A549 (cell line): ENCODE results near the gene SUSD3. TPM values are rescaled to one million over a fixed set of nuclear protein-coding genes. Genes with fewer than 3 reads are reported as not detected.

Experiments used
- ATAC-seq, 2 experiments: fragments of 200-7000 bp in 1 of 2; fragments of >200 bp in 1 of 2; cut with Nextera tagmentation in 1 of 2; cut with Tn5 transposase in 1 of 2; 3 replicates each; pipeline versions ENCODE4 v1.8.0 to v1.9.1; 2018 to 2020; ENCODE audit warnings: mild to moderate bottlenecking in 1 of 2, moderate library complexity in 1 of 2
- CTCF ChIA-PET: fragments of 300-600 bp; sonication (Branson Sonifier 250); formaldehyde crosslinking; extraction: SDS; loops from one replicate; lab custom pipeline; 2021; ENCODE audit warnings: antibody characterized with exemption, inconsistent platforms; lab: Yijun Ruan, JAX
- POLR2A ChIA-PET: fragments of 350-600 bp; formaldehyde crosslinking; extraction: SDS; loops from one replicate; lab custom pipeline; 2021; ENCODE audit warnings: antibody characterized with exemption, inconsistent platforms; lab: Yijun Ruan, JAX
- DNase-seq, 2 experiments: peaks; one replicate each; pipeline versions ENCODE4 v3.0.0 to v3.0.0-alpha.2; 2011 to 2016; ENCODE audit warnings: low read depth in 1 of 2, low spot score in 1 of 2
- FAIRE-seq: peaks from 2 replicates; lab custom pipeline; 2011; peaks lifted over from hg19 to GRCh38; lab: Jason Lieb, UNC
- H3K27ac ChIP-seq, 2 experiments: fragments of >200 bp; sonication (Bioruptor Twin); formaldehyde crosslinking; 3 replicates each; pipeline ENCODE4 v1.5.1; 2016 to 2017
- H3K4me1 ChIP-seq: fragments of >200 bp; sonication (Bioruptor Twin); formaldehyde crosslinking; 3 replicates; pipeline ENCODE4 v1.6.1; 2016
- H3K4me2 ChIP-seq: fragments of >200 bp; sonication (Bioruptor Twin); formaldehyde crosslinking; 3 replicates; pipeline ENCODE4 v1.6.1; 2016
- H3K4me3 ChIP-seq: fragments of >200 bp; sonication (Bioruptor Twin); formaldehyde crosslinking; 3 replicates; pipeline ENCODE4 v1.5.1; 2016
- H3K9me3 ChIP-seq: fragments of >200 bp; sonication (Bioruptor Twin); formaldehyde crosslinking; 3 replicates; pipeline ENCODE4 v1.6.1; 2016
- BCL3 ChIP-seq: fragments of >200 bp; sonication (Bioruptor Twin); formaldehyde crosslinking; IDR thresholded peaks from 3 replicates; pipeline ENCODE4 v1.6.1; 2016
- CBX2 ChIP-seq: fragments of 200-600 bp; sonication (generic); IDR thresholded peaks from 2 replicates; pipeline ENCODE4 v1.6.1; 2016; ENCODE audit warnings: low read depth, mild to moderate bottlenecking, borderline replicate concordance
- CHD2 ChIP-seq: fragments of 150-350 bp; IDR thresholded peaks from 2 replicates; pipeline ENCODE4 v1.6.1; 2014; ENCODE audit warnings: low read length; ENCODE audit not compliant: partially characterized antibody
- CHD4 ChIP-seq: fragments of 200-600 bp; sonication (generic); IDR thresholded peaks from 2 replicates; pipeline ENCODE4 v1.6.1; 2016; ENCODE audit warnings: antibody characterized with exemption, mild to moderate bottlenecking, borderline replicate concordance
- CTCF ChIP-seq: fragments of >200 bp; sonication (Bioruptor Twin); formaldehyde crosslinking; IDR thresholded peaks from 3 replicates; pipeline ENCODE4 v1.5.1; 2016
- E2F6 ChIP-seq: IDR thresholded peaks from 2 replicates; pipeline ENCODE4 v1.6.1; 2012; ENCODE audit warnings: low read depth, borderline replicate concordance
- EHF ChIP-seq: fragments of 250-450 bp; sonication (Bioruptor Pico); IDR thresholded peaks from 2 replicates; pipeline ENCODE4 v1.5.0; 2020; ENCODE audit warnings: mild to moderate bottlenecking
- EP300 ChIP-seq, 2 experiments: fragments of >200 bp; sonication (Bioruptor Twin); formaldehyde crosslinking; IDR thresholded peaks; 2 replicates in 1 of 2; 3 replicates in 1 of 2; pipeline ENCODE4 v1.6.1; 2016 to 2017
- FOSL2 ChIP-seq, 2 experiments: fragments of 450-650 bp in 1 of 2; fragments of >200 bp in 1 of 2; sonication (Bioruptor Twin) in 1 of 2; formaldehyde crosslinking; IDR thresholded peaks; 2 replicates each; pipeline versions ENCODE4 v1.5.0 to v1.6.1; 2016 to 2020; ENCODE audit warnings: mild to moderate bottlenecking in 1 of 2, moderate library complexity in 1 of 2
- HES2 ChIP-seq: fragments of >200 bp; sonication (Bioruptor Twin); formaldehyde crosslinking; IDR thresholded peaks from 2 replicates; pipeline ENCODE4 v1.6.1; 2016
- HEYL ChIP-seq: fragments of 250-450 bp; sonication (Bioruptor Pico); IDR thresholded peaks from 2 replicates; pipeline ENCODE4 v1.8.0; 2021; ENCODE audit warnings: mild to moderate bottlenecking, moderate library complexity
- HOXA7 ChIP-seq: fragments of 250-450 bp; sonication (Bioruptor Pico); IDR thresholded peaks from 2 replicates; pipeline ENCODE4 v1.5.0; 2020; ENCODE audit warnings: mild to moderate bottlenecking, moderate library complexity
- HOXB13 ChIP-seq: fragments of 250-450 bp; sonication (Bioruptor Pico); IDR thresholded peaks from 2 replicates; pipeline ENCODE4 v1.5.0; 2020; ENCODE audit warnings: low read depth, mild to moderate bottlenecking, moderate library complexity
- JUN ChIP-seq, 2 experiments: fragments of >200 bp; sonication (Bioruptor Twin); formaldehyde crosslinking; IDR thresholded peaks; 2 replicates in 1 of 2; 3 replicates in 1 of 2; pipeline ENCODE4 v1.6.1; 2016 to 2017
- NFE2L2 ChIP-seq: fragments of 150-350 bp; conservative IDR thresholded peaks from 2 replicates; pipeline ENCODE4 v1.6.1; 2014; ENCODE audit warnings: low read length
- POLR2AphosphoS2 ChIP-seq: conservative IDR thresholded peaks from 2 replicates; pipeline ENCODE4 v1.6.1; 2012; ENCODE audit warnings: low read length, improper control_type of control experiment, inconsistent platforms
- RAD21 ChIP-seq, 2 experiments: fragments of >200 bp in 1 of 2; sonication (Bioruptor Twin) in 1 of 2; formaldehyde crosslinking in 1 of 2; IDR thresholded peaks in 1 of 2; conservative IDR thresholded peaks in 1 of 2; 2 replicates in 1 of 2; 3 replicates in 1 of 2; pipeline ENCODE4 v1.6.1; 2012 to 2018; ENCODE audit warnings: inconsistent platforms in 1 of 2
- RARB ChIP-seq: fragments of 250-450 bp; sonication (Bioruptor Pico); IDR thresholded peaks from 2 replicates; pipeline ENCODE4 v1.8.0; 2021; ENCODE audit warnings: mild to moderate bottlenecking, moderate library complexity
- RCOR1 ChIP-seq: fragments of 150-350 bp; IDR thresholded peaks from 2 replicates; pipeline ENCODE4 v1.6.1; 2014; ENCODE audit warnings: antibody characterized with exemption, low read length, low read depth
- SREBF2 ChIP-seq: fragments of 450-650 bp; IDR thresholded peaks from 2 replicates; pipeline ENCODE4 v1.6.1; 2014; ENCODE audit warnings: mild to moderate bottlenecking, moderate library complexity
- TP53 ChIP-seq: fragments of 250-450 bp; sonication (Bioruptor Pico); IDR thresholded peaks from 2 replicates; pipeline ENCODE4 v1.5.0; 2021; ENCODE audit warnings: mild to moderate bottlenecking, moderate library complexity
- ZNF302 ChIP-seq: fragments of 250-450 bp; sonication (Bioruptor Pico); IDR thresholded peaks from 2 replicates; pipeline ENCODE4 v1.9.0; 2021; ENCODE audit warnings: inconsistent platforms, mild to moderate bottlenecking, moderate library complexity
- WGBS: methylation state at CpG from one replicate; pipeline ENCODE4 v1.1.6; 2017; ENCODE audit errors: missing lambda C conversion rate; 5-methylcytosine and 5-hydroxymethylcytosine counted together
- polyA plus RNA-seq, 4 experiments: library from polyadenylated mRNA; depleted of rRNA in 3 of 4; stranded (reverse); fragments of >200 nt; fragmentation: RNase III in 1 of 4; extraction: RNeasy Plus Mini Kit Qiagen cat#74134 plus additional on column Dnase treatment in 1 of 4; gene quantifications; 2 replicates in 3 of 4; 3 replicates in 1 of 4; pipeline ENCODE4 v1.2.3, GENCODE V29; 2011 to 2017
- TF ChIP-seq, protein P1 (sequence below): fragments of 250-450 bp; sonication (Bioruptor Pico); IDR thresholded peaks from 2 replicates; pipeline ENCODE4 v1.5.0; 2020; ENCODE audit warnings: low read depth, mild to moderate bottlenecking, moderate library complexity
- TF ChIP-seq, protein P2 (sequence below): fragments of 200-600 bp; sonication (generic); IDR thresholded peaks from 2 replicates; pipeline ENCODE4 v1.6.1; 2016; ENCODE audit warnings: antibody characterized with exemption, mild to moderate bottlenecking, moderate library complexity
- TF ChIP-seq, protein P3 (sequence below): fragments of 250-450 bp; sonication (Bioruptor Pico); IDR thresholded peaks from 2 replicates; pipeline ENCODE4 v1.5.0; 2021; ENCODE audit warnings: mild to moderate bottlenecking, moderate library complexity, borderline replicate concordance

The SUSD3 gene
- polyA plus RNA-seq, 2 of the 4 experiments (the other 2 are of a cell fraction) = 0.27 to 0.34 TPM

DNA sequence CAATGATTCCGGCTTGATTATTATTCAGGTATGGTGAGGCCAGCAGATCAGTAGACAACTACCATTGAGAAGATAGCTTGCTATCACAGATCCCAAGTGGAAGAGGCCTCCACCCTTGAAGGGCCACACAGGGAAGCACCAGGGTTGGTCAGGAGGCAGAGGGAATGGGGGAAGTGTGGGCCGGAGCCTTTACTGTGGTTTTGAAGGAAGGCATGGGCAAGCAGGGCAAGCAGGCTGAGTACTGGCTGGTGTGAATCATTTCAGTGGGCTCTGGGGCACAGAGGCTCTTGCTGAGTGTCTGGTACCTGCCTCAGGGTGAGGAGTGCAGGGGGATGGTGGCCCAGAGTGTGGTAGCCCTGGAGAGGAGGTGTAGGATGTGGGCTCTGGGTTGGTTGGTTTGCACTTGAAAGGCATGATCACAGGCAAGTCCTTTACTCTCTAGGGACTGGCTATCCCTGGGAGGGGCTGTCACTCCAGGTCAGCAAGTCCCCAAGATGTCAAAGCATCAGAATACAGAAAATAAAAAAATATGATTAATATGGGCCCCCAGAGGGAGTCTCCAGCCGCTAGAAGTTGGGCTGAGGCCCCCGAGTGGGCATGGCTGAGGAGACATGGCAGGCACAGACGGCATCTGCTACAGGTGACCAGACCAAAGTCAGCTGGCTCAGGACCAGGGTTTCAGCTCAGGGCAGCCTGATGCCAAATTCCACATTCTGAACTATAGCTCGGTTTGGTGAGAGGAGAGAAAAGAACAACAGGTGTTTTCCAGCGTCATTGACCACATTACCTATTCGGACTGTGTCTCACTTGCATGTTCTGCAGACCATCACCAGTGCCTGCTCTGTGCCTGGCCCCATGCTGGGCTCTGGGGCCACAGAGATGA, 9.7 kb upstream of the SUSD3 start:
- WGBS = 72% methylated on average over 8 of the region's 8 CpGs
- DNase-seq (no peak), ATAC-seq (no peak), FAIRE-seq (no peak)
- H3K9me3 ChIP-seq = no peaks in the 10 kb centered on the region
- POLR2A ChIA-PET = no interaction called here
- H3K27ac ChIP-seq = no peak overlapping the region
- no peak overlapping the region for H3K4me2 ChIP-seq
- TF ChIP-seq CBX2 = no peak
- TF ChIP-seq ZNF302 (CRISPR knock-in tag) = no peak
- TF ChIP-seq SREBF2 = no peak
- TF ChIP-seq HES2 = no peak
- no peak for TF ChIP-seq TP53
- no peak for TF ChIP-seq FOSL2 (IDR thresholded peaks at IDR 0.05)
- no peak for TF ChIP-seq FOSL2 (CRISPR knock-in tag; IDR thresholded peaks at IDR 0.05)
- no peak for TF ChIP-seq JUN (IDR thresholded peaks at IDR 0.05)
- TF ChIP-seq, protein P1, sequence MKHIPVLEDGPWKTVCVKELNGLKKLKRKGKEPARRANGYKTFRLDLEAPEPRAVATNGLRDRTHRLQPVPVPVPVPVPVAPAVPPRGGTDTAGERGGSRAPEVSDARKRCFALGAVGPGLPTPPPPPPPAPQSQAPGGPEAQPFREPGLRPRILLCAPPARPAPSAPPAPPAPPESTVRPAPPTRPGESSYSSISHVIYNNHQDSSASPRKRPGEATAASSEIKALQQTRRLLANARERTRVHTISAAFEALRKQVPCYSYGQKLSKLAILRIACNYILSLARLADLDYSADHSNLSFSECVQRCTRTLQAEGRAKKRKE (CRISPR knock-in tag) = no peak
- no peak for TF ChIP-seq HEYL (CRISPR knock-in tag)
- no peak for TF ChIP-seq EHF (CRISPR knock-in tag)
- TF ChIP-seq, protein P2, sequence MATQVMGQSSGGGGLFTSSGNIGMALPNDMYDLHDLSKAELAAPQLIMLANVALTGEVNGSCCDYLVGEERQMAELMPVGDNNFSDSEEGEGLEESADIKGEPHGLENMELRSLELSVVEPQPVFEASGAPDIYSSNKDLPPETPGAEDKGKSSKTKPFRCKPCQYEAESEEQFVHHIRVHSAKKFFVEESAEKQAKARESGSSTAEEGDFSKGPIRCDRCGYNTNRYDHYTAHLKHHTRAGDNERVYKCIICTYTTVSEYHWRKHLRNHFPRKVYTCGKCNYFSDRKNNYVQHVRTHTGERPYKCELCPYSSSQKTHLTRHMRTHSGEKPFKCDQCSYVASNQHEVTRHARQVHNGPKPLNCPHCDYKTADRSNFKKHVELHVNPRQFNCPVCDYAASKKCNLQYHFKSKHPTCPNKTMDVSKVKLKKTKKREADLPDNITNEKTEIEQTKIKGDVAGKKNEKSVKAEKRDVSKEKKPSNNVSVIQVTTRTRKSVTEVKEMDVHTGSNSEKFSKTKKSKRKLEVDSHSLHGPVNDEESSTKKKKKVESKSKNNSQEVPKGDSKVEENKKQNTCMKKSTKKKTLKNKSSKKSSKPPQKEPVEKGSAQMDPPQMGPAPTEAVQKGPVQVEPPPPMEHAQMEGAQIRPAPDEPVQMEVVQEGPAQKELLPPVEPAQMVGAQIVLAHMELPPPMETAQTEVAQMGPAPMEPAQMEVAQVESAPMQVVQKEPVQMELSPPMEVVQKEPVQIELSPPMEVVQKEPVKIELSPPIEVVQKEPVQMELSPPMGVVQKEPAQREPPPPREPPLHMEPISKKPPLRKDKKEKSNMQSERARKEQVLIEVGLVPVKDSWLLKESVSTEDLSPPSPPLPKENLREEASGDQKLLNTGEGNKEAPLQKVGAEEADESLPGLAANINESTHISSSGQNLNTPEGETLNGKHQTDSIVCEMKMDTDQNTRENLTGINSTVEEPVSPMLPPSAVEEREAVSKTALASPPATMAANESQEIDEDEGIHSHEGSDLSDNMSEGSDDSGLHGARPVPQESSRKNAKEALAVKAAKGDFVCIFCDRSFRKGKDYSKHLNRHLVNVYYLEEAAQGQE = no peak
- TF ChIP-seq CHD2 = no peak
- no peak for TF ChIP-seq HOXA7 (CRISPR knock-in tag)
- no peak overlapping the region for H3K4me3 ChIP-seq
- no peaks in the 10 kb centered on the region for H3K4me1 ChIP-seq
- CTCF ChIA-PET = no interaction called here

GRCh38 chr9:93049491-93049890, 9.0 kb upstream of the SUSD3 start:
- FAIRE-seq = no peak
- no peak; a peak in 1 of 6 replicates for ATAC-seq
- H3K4me3 ChIP-seq = no peak overlapping the region
- H3K9me3 ChIP-seq = no peaks in the 10 kb centered on the region
- H3K4me1 ChIP-seq = no peaks in the 10 kb centered on the region
- 45% methylated on average over 4 of the region's 4 CpGs for whole genome bisulfite sequencing
- CTCF ChIA-PET = interaction anchor here (0.8 to 1.0 kb wide), 2 partner anchors 45 to 60 kb away, joined by 3 read pairs; no protein-coding TSS in a partner anchor
- POLR2A ChIA-PET = no interaction called here
- no peak overlapping the region for H3K27ac ChIP-seq
- no peak overlapping the region for H3K4me2 ChIP-seq
- no peak for DNase-seq
- TF ChIP-seq CHD4 (no peak), E2F6 (no peak), CTCF (no peak), EP300 (IDR thresholded peaks at IDR 0.05) (no peak), BCL3 (no peak), RARB (CRISPR knock-in tag) (no peak), NFE2L2 (no peak), POLR2AphosphoS2 (no peak), RAD21 (conservative IDR thresholded peaks at IDR 0.05 in 1 of 2, IDR thresholded peaks at IDR 0.05 in 1 of 2) (no peak), ZNF302 (CRISPR knock-in tag) (no peak), RCOR1 (no peak), HOXB13 (CRISPR knock-in tag) (no peak), JUN (IDR thresholded peaks at IDR 0.05) (no peak), TP53 (no peak)
- TF ChIP-seq, protein P3, sequence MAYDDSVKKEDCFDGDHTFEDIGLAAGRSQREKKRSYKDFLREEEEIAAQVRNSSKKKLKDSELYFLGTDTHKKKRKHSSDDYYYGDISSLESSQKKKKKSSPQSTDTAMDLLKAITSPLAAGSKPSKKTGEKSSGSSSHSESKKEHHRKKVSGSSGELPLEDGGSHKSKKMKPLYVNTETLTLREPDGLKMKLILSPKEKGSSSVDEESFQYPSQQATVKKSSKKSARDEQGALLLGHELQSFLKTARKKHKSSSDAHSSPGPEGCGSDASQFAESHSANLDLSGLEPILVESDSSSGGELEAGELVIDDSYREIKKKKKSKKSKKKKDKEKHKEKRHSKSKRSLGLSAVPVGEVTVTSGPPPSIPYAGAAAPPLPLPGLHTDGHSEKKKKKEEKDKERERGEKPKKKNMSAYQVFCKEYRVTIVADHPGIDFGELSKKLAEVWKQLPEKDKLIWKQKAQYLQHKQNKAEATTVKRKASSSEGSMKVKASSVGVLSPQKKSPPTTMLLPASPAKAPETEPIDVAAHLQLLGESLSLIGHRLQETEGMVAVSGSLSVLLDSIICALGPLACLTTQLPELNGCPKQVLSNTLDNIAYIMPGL = no peak
